H9 (cell line): Measurements from ENCODE around the gene TNNT1. TPM values are rescaled to one million over a fixed set of nuclear protein-coding genes. Genes with fewer than 3 reads are reported as not detected.
A peak's percentile ranks its signal among the peaks of the same experiment; 100 is the strongest.

Source experiments
- DNase-seq: peaks from one replicate; pipeline ENCODE4 v3.0.0-alpha.2; 2017
- H2AFZ ChIP-seq: one replicate; pipeline ENCODE4 v1.6.1; 2013; ENCODE audit warnings: mild to moderate bottlenecking, low read length, control low read depth, moderate library complexity
- H2AK5ac ChIP-seq: 2 replicates; pipeline ENCODE4 v1.6.1; 2013; ENCODE audit warnings: low read length, control low read depth, mixed read lengths; ENCODE audit not compliant: insufficient read length
- H2BK120ac ChIP-seq: one replicate; pipeline ENCODE4 v1.6.1; 2013; ENCODE audit warnings: low read depth, mild to moderate bottlenecking, low read length, control low read depth, inconsistent platforms; ENCODE audit not compliant: poor library complexity, severe bottlenecking
- H2BK12ac ChIP-seq: 2 replicates; pipeline ENCODE4 v1.6.1; 2013; ENCODE audit warnings: low read length, control low read depth, mixed read lengths, low read depth; ENCODE audit not compliant: insufficient read length
- H2BK15ac ChIP-seq: 2 replicates; pipeline ENCODE4 v1.6.1; 2013; ENCODE audit warnings: low read depth, low read length, control low read depth
- H2BK20ac ChIP-seq: one replicate; pipeline ENCODE4 v1.6.1; 2013; ENCODE audit warnings: low read depth, mild to moderate bottlenecking, low read length, control low read depth, inconsistent platforms; ENCODE audit not compliant: poor library complexity, severe bottlenecking
- H2BK5ac ChIP-seq: 2 replicates; pipeline ENCODE4 v1.6.1; 2013; ENCODE audit warnings: low read length, control low read depth, mixed read lengths; ENCODE audit not compliant: insufficient read length
- H3K14ac ChIP-seq: 2 replicates; pipeline ENCODE4 v1.6.1; 2013; ENCODE audit warnings: low read length, control low read depth; ENCODE audit not compliant: insufficient read depth
- H3K18ac ChIP-seq: 2 replicates; pipeline ENCODE4 v1.6.1; 2013; ENCODE audit warnings: low read depth, mild to moderate bottlenecking, mixed read lengths, low read length, control low read depth; ENCODE audit not compliant: insufficient read length
- H3K23ac ChIP-seq: 2 replicates; pipeline ENCODE4 v1.6.1; 2013; ENCODE audit warnings: low read length, control low read depth, mixed read lengths, low read depth; ENCODE audit not compliant: insufficient read length
- H3K23me2 ChIP-seq: 2 replicates; pipeline ENCODE4 v1.6.1; 2013; ENCODE audit warnings: low read depth, mild to moderate bottlenecking, mixed read lengths, low read length, control low read depth; ENCODE audit not compliant: insufficient read length, poor library complexity, severe bottlenecking
- H3K27ac ChIP-seq: 2 replicates; pipeline ENCODE4 v1.5.1; 2013; ENCODE audit warnings: low read length, control low read depth, mixed read lengths, low read depth; ENCODE audit not compliant: insufficient read length
- H3K27me3 ChIP-seq: 2 replicates; pipeline ENCODE4 v1.6.1; 2013; ENCODE audit warnings: low read length, control low read depth, inconsistent platforms; ENCODE audit not compliant: insufficient read depth
- H3K4ac ChIP-seq: 2 replicates; pipeline ENCODE4 v1.6.1; 2013; ENCODE audit warnings: low read depth, mild to moderate bottlenecking, control low read depth, inconsistent platforms, low read length, moderate library complexity
- H3K4me1 ChIP-seq: 2 replicates; pipeline ENCODE4 v1.6.1; 2013; ENCODE audit warnings: low read length, control low read depth, inconsistent platforms; ENCODE audit not compliant: insufficient read depth
- H3K4me2 ChIP-seq: 2 replicates; pipeline ENCODE4 v1.6.1; 2013; ENCODE audit warnings: low read length, control low read depth, mixed read lengths; ENCODE audit not compliant: insufficient read length, insufficient read depth
- H3K56ac ChIP-seq: 2 replicates; pipeline ENCODE4 v1.6.1; 2013; ENCODE audit warnings: low read depth, mild to moderate bottlenecking, mixed read lengths, low read length, control low read depth; ENCODE audit not compliant: insufficient read length
- H3K79me1 ChIP-seq: 2 replicates; pipeline ENCODE4 v1.6.1; 2013; ENCODE audit warnings: low read depth, mild to moderate bottlenecking, moderate library complexity, low read length, control low read depth, inconsistent platforms; ENCODE audit not compliant: insufficient read depth, poor library complexity, severe bottlenecking
- H3K79me2 ChIP-seq: 2 replicates; pipeline ENCODE4 v1.6.1; 2013; ENCODE audit warnings: low read length, control low read depth, inconsistent platforms; ENCODE audit not compliant: insufficient read depth
- H3K9ac ChIP-seq: 2 replicates; pipeline ENCODE4 v1.6.1; 2013; ENCODE audit warnings: low read length, control low read depth, mixed read lengths; ENCODE audit not compliant: insufficient read length; ENCODE audit errors: extremely low read depth
- H3K9me3 ChIP-seq: one replicate; pipeline ENCODE4 v1.6.1; 2013; ENCODE audit warnings: low read depth, low read length, inconsistent platforms; ENCODE audit not compliant: control insufficient read depth
- H3T11ph ChIP-seq: one replicate; pipeline ENCODE4 v1.6.1; 2013; ENCODE audit warnings: mild to moderate bottlenecking, low read length, control low read depth, inconsistent platforms
- H4K20me1 ChIP-seq: one replicate; pipeline ENCODE4 v1.6.1; 2013; ENCODE audit not compliant: control insufficient read depth, insufficient read length, insufficient read depth
- H4K5ac ChIP-seq: 2 replicates; pipeline ENCODE4 v1.6.1; 2013; ENCODE audit warnings: low read depth, mild to moderate bottlenecking, mixed read lengths, low read length, control low read depth; ENCODE audit not compliant: insufficient read length
- H4K8ac ChIP-seq: replicated peaks from 2 replicates; pipeline ENCODE4 v1.6.1; 2013; ENCODE audit warnings: low read length, control low read depth, mixed read lengths, low read depth; ENCODE audit not compliant: insufficient read length
- H4K91ac ChIP-seq: 2 replicates; pipeline ENCODE4 v1.6.1; 2013; ENCODE audit warnings: low read depth, mild to moderate bottlenecking, moderate library complexity, mixed read lengths, low read length, control low read depth; ENCODE audit not compliant: insufficient read length
- H3K27ac Mint-ChIP-seq, 3 experiments: 2 replicates in 2 of 3; 3 replicates in 1 of 3; pipeline ENCODE4 v1.8.0; 2020 to 2021; ENCODE audit warnings: mixed read lengths in 3 of 3, mild to moderate bottlenecking in 1 of 3, moderate library complexity in 1 of 3
- H3K27me3 Mint-ChIP-seq: 2 replicates; pipeline ENCODE4 v1.8.0; 2021; ENCODE audit warnings: low read depth, mild to moderate bottlenecking, moderate library complexity, mixed read lengths
- H3K36me3 Mint-ChIP-seq, 3 experiments: 2 replicates in 2 of 3; 3 replicates in 1 of 3; pipeline ENCODE4 v1.8.0; 2020 to 2021; ENCODE audit warnings: low read depth in 3 of 3, mixed read lengths in 3 of 3; ENCODE audit not compliant: insufficient read depth in 1 of 3
- H3K4me1 Mint-ChIP-seq, 2 experiments: 2 replicates each; pipeline ENCODE4 v1.8.0; 2020; ENCODE audit warnings: mixed read lengths in 2 of 2
- H3K4me3 Mint-ChIP-seq, 2 experiments: 2 replicates in 1 of 2; 3 replicates in 1 of 2; pipeline ENCODE4 v1.8.0; 2020 to 2021; ENCODE audit warnings: mild to moderate bottlenecking in 2 of 2, mixed read lengths in 2 of 2, moderate library complexity in 1 of 2
- H3K9me3 Mint-ChIP-seq, 2 experiments: 2 replicates in 1 of 2; 3 replicates in 1 of 2; pipeline ENCODE4 v1.8.0; 2020; ENCODE audit warnings: mild to moderate bottlenecking in 2 of 2, mixed read lengths in 2 of 2, moderate library complexity in 1 of 2
- CTCF ChIP-seq: fragments of 200-600 bp; sonication (generic); conservative IDR thresholded peaks from 3 replicates; pipeline ENCODE4 v1.8.0; 2021; ENCODE audit warnings: antibody characterized with exemption, mild to moderate bottlenecking
- WGBS: extraction: QIAGEN DNeasy Blood & Tissue Kit; methylation state at CpG from one replicate; pipeline ENCODE4 v1.1.7; 2013; ENCODE audit warnings: missing lambda C conversion rate, low lambda C conversion rate, mixed read lengths; ENCODE audit not compliant: insufficient read length; ENCODE audit errors: extremely low coverage; 5-methylcytosine and 5-hydroxymethylcytosine counted together
- total RNA-seq: library from RNA; stranded (reverse); gene quantifications from 2 replicates; pipeline ENCODE4 v1.2.1, GENCODE V29; 2021

TNNT1 gene
- total RNA-seq, 1 experiment from 2014 or later: 127 TPM

GRCh38 chr19:55088543-55089341 is 60.3 kb downstream of the TNNT1 start:
- Histone ChIP-seq H4K91ac (no peak overlapping the region), H2BK5ac (no peak overlapping the region), H2BK120ac (no peak overlapping the region), H4K5ac (no peak overlapping the region), H3K27me3 (no peaks in the 10 kb centered on the region), H4K20me1 (peaks cover 2% of the 10 kb centered on the region), H3K27ac (no peak overlapping the region), H2AFZ (no peak overlapping the region), H3K56ac (no peak overlapping the region), H3K23ac (no peak overlapping the region), H3T11ph (no peak overlapping the region), H2BK15ac (no peak overlapping the region; the same call in 1 of the 2 replicates), H3K4ac (no peak overlapping the region), H2BK12ac (no peak overlapping the region), H2BK20ac (no peak overlapping the region), H3K23me2 (peaks cover 20% of the 10 kb centered on the region), H3K9me3 (no peaks in the 10 kb centered on the region), H3K4me2 (peak overlapping the region; percentile 73), H3K4me1 (peaks cover 12% of the 10 kb centered on the region; the same call in 1 of the 2 replicates), H3K79me1 (no peaks in the 10 kb centered on the region), H4K8ac (no peak overlapping the region), H3K79me2 (no peaks in the 10 kb centered on the region), H3K14ac (no peak overlapping the region), H3K9ac (no peak overlapping the region), H3K18ac (no peak overlapping the region), H2AK5ac (no peak overlapping the region)
- Mint-ChIP-seq H3K4me1 (peaks cover 30 to 48% of the 10 kb centered on the region in 2 experiments), H3K36me3 (peaks cover 14 to 26% (median 24%) of the 10 kb centered on the region in 3 experiments; a peak in 6 of 7 replicates), H3K27me3 (peaks cover 34% of the 10 kb centered on the region), H3K9me3 (no peaks in the 10 kb centered on the region), H3K4me3 (peak overlapping the region; percentile 73 to 82), H3K27ac (peak overlapping the region in 2 of 3 experiments; percentile 80 to 93; a peak in 4 of 7 replicates)
- no CpG with 5 or more reads among the region's 18 CpGs for WGBS
- DNase-seq: peak; percentile 86
- TF ChIP-seq CTCF: peak; percentile 96
